NCI-H2227 (cell line): ENCODE results near the gene EGFL7.
"Not testable (repeated sequence)": the region's sequence is repeated elsewhere in the genome, so short reads cannot be mapped to it uniquely, and the experiment has no call there.

Experiments used
- DNase-seq: peaks from one replicate; lab custom pipeline; 2025; ENCODE audit not compliant: unreplicated experiment; lab: John Stamatoyannopoulos, UW

EGFL7 gene

GRCh38 chr9:136624184-136624951 is 38.3 kb upstream of the EGFL7 start:
- no peak for DNase-seq

- no peak for DNase-seq
Measured at GRCh38 chr9:136625101-136626065, 37.3 kb upstream of the EGFL7 start.

- no peak for DNase-seq
Measured at GRCh38 chr9:136626066-136626725, 36.5 kb upstream of the EGFL7 start.

GRCh38 chr9:136626740-136627642 is 35.7 kb upstream of the EGFL7 start:
- peak; percentile 31 for DNase-seq

GRCh38 chr9:136627703-136628102 is 35.0 kb upstream of the EGFL7 start:
- DNase-seq = no peak

- DNase-seq = no peak
Measured at GRCh38 chr9:136628268-136628667, 34.4 kb upstream of the EGFL7 start.

- DNase-seq = no peak
Measured at GRCh38 chr9:136629001-136629878, 33.5 kb upstream of the EGFL7 start.

- DNase-seq = peak; percentile 67
Measured at GRCh38 chr9:136629879-136630661, 32.6 kb upstream of the EGFL7 start.

GRCh38 chr9:136630662-136630992 is 32.1 kb upstream of the EGFL7 start:
- DNase-seq = no peak

GRCh38 chr9:136631038-136632000 is 31.4 kb upstream of the EGFL7 start:
- peak; percentile 79 for DNase-seq

- DNase-seq = not testable (repeated sequence)
Measured at GRCh38 chr9:136632072-136632471, 30.6 kb upstream of the EGFL7 start.

- DNase-seq = not testable (repeated sequence)
Measured at GRCh38 chr9:136632491-136633106, 30.1 kb upstream of the EGFL7 start.

GRCh38 chr9:136634904-136635303 is 27.8 kb upstream of the EGFL7 start:
- DNase-seq = no peak

- DNase-seq = no peak
Measured at GRCh38 chr9:136640171-136641111, 22.3 kb upstream of the EGFL7 start.

- no peak for DNase-seq
Measured at GRCh38 chr9:136642439-136642921, 20.2 kb upstream of the EGFL7 start.
